HepG2 (cell line): ENCODE measurements around the gene FCRL2. TPM values are rescaled to one million over a fixed set of nuclear protein-coding genes. Genes with fewer than 3 reads are reported as not detected.

Experiments used
- ATAC-seq: fragments of 200-7000 bp; cut with Tn5 transposase; 3 replicates; pipeline ENCODE4 v1.9.1; 2020; ENCODE audit warnings: mild to moderate bottlenecking, moderate library complexity
- BruUV-seq: library from RNA; stranded (reverse); fragments of 400-500 nt; replicated peaks from 2 replicates; lab custom pipeline; 2021; lab: Mats Ljungman, UMichigan
- CTCF ChIA-PET: fragments of 300-600 bp; formaldehyde crosslinking; extraction: SDS; loops from one replicate; lab custom pipeline; 2021; ENCODE audit warnings: low total read pairs, inconsistent platforms, low intra/inter-chr PET ratio; lab: Yijun Ruan, JAX
- POLR2A ChIA-PET: fragments of 350-600 bp; sonication (Branson Sonifier 250); formaldehyde crosslinking; loops from one replicate; lab custom pipeline; 2020; ENCODE audit warnings: antibody characterized with exemption, inconsistent platforms; lab: Yijun Ruan, JAX
- DNase-seq: peaks from one replicate; pipeline ENCODE4 v3.0.0-alpha.2; 2015; ENCODE audit warnings: low spot score
- FAIRE-seq: peaks from 3 replicates; lab custom pipeline; 2011; peaks lifted over from hg19 to GRCh38; lab: Jason Lieb, UNC
- H2AFZ ChIP-seq: one replicate; pipeline ENCODE4 v1.6.1; 2011; ENCODE audit warnings: low read length, inconsistent platforms
- H3K27ac ChIP-seq: fragments of 300-600 bp; 3 replicates; pipeline ENCODE4 v1.8.0; 2011; ENCODE audit warnings: mixed run types, mild to moderate bottlenecking, mixed read lengths, low read length, inconsistent platforms; ENCODE audit not compliant: insufficient read depth; ENCODE audit errors: extremely low read length
- H3K27me3 ChIP-seq, 2 experiments: fragments of 200-600 bp in 1 of 2; 2 replicates in 1 of 2; 3 replicates in 1 of 2; pipeline versions ENCODE4 v1.6.0 to v1.8.0; 2011; ENCODE audit warnings: low read length in 2 of 2, mild to moderate bottlenecking in 2 of 2, moderate library complexity in 2 of 2, inconsistent platforms in 1 of 2; ENCODE audit not compliant: insufficient read depth in 2 of 2, control insufficient read depth in 1 of 2
- H3K36me3 ChIP-seq, 2 experiments: fragments of 200-600 bp in 1 of 2; replicated peaks in 1 of 2; 2 replicates in 1 of 2; 3 replicates in 1 of 2; pipeline versions ENCODE4 v1.5.1 to v1.8.0; 2011; ENCODE audit warnings: low read length in 2 of 2, inconsistent platforms in 1 of 2; ENCODE audit not compliant: insufficient read depth in 2 of 2, control insufficient read depth in 1 of 2
- H3K4me1 ChIP-seq: 2 replicates; pipeline ENCODE4 v1.5.1; 2012; ENCODE audit warnings: low read length, inconsistent platforms; ENCODE audit not compliant: insufficient read depth
- H3K4me2 ChIP-seq: 2 replicates; pipeline ENCODE4 v1.6.0; 2011; ENCODE audit warnings: low read depth, low read length, inconsistent platforms
- H3K4me3 ChIP-seq, 3 experiments: fragments of 200-600 bp in 1 of 3; sonication (generic), shearing (Covaris generic) in 1 of 3; replicated peaks in 1 of 3; 2 replicates each; pipeline ENCODE4 v1.5.1; 2011 to 2016; ENCODE audit warnings: low read length in 3 of 3, inconsistent platforms in 2 of 3, low read depth in 2 of 3, mild to moderate bottlenecking in 2 of 3, control low read depth in 1 of 3, mixed read lengths in 1 of 3; ENCODE audit not compliant: insufficient read depth in 1 of 3
- H3K79me2 ChIP-seq: one replicate; pipeline ENCODE4 v1.6.1; 2011; ENCODE audit warnings: low read length, inconsistent platforms; ENCODE audit not compliant: insufficient read depth
- H3K9ac ChIP-seq: 2 replicates; pipeline ENCODE4 v1.6.0; 2011; ENCODE audit warnings: mild to moderate bottlenecking, low read depth, low read length, inconsistent platforms; ENCODE audit not compliant: insufficient read depth
- H3K9me3 ChIP-seq: 2 replicates; pipeline ENCODE4 v1.5.1; 2012; ENCODE audit warnings: mild to moderate bottlenecking, low read length
- H4K20me1 ChIP-seq: 2 replicates; pipeline ENCODE4 v1.6.0; 2011; ENCODE audit warnings: inconsistent platforms, mild to moderate bottlenecking, low read length, moderate library complexity; ENCODE audit not compliant: insufficient read depth
- ATF7 ChIP-seq, 2 experiments: fragments of 450-650 bp in 1 of 2; sonication (generic) in 1 of 2; formaldehyde crosslinking in 1 of 2; IDR thresholded peaks; 2 replicates each; pipeline versions ENCODE4 v1.4.0 to v1.6.1; 2016 to 2020; ENCODE audit warnings: antibody characterized with exemption in 1 of 2, mild to moderate bottlenecking in 1 of 2, missing genetic modification reagents in 1 of 2
- CHD4 ChIP-seq: fragments of 200-600 bp; sonication (generic); IDR thresholded peaks from 2 replicates; pipeline ENCODE4 v1.7.0; 2017; ENCODE audit warnings: mild to moderate bottlenecking, low read length, borderline replicate concordance
- FOXA1 ChIP-seq, 2 experiments: fragments of 450-650 bp in 1 of 2; sonication (generic) in 1 of 2; formaldehyde crosslinking in 1 of 2; IDR thresholded peaks; 2 replicates each; pipeline versions ENCODE4 v1.4.0 to v1.6.1; 2016 to 2020; ENCODE audit warnings: missing genetic modification reagents in 1 of 2
- IKZF5 ChIP-seq: IDR thresholded peaks from 2 replicates; pipeline ENCODE4 v1.6.1; 2018; ENCODE audit warnings: missing genetic modification reagents, mild to moderate bottlenecking, missing compliant biosample characterization
- KDM5B ChIP-seq: sonication (generic); formaldehyde crosslinking; IDR thresholded peaks from 2 replicates; pipeline ENCODE4 v1.4.0; 2020; ENCODE audit warnings: missing genetic modification reagents, mild to moderate bottlenecking, borderline replicate concordance
- POLR2AphosphoS2 ChIP-seq: IDR thresholded peaks from 2 replicates; pipeline ENCODE4 v1.6.1; 2011; ENCODE audit warnings: low read depth, low read length, improper control_type of control experiment
- TAF1 ChIP-seq: sonication (generic); formaldehyde crosslinking; IDR thresholded peaks from 2 replicates; pipeline ENCODE4 v1.4.0; 2020; ENCODE audit warnings: missing genetic modification reagents
- ZNF331 ChIP-seq: sonication (generic); formaldehyde crosslinking; IDR thresholded peaks from 2 replicates; pipeline ENCODE4 v1.4.0; 2020; ENCODE audit warnings: missing genetic modification reagents
- ZNF710 ChIP-seq: sonication (generic); formaldehyde crosslinking; IDR thresholded peaks from 2 replicates; pipeline ENCODE4 v1.5.0; 2020; ENCODE audit warnings: mild to moderate bottlenecking, missing genetic modification reagents, borderline replicate concordance
- ZNF775 ChIP-seq: sonication (generic); formaldehyde crosslinking; IDR thresholded peaks from 2 replicates; pipeline ENCODE4 v1.4.0; 2020; ENCODE audit warnings: missing genetic modification reagents, mild to moderate bottlenecking, moderate library complexity, borderline replicate concordance
- WGBS: methylation state at CpG from one replicate; pipeline ENCODE4 v1.1.6; 2017; ENCODE audit warnings: low lambda C conversion rate; 5-methylcytosine and 5-hydroxymethylcytosine counted together
- in situ Hi-C: cut with HindIII; loops from 2 replicates; pipeline ENCODE4 v1.10.0; 2017; ENCODE audit warnings: low pct_unique_long_range_greater_than_20kb; ENCODE audit not compliant: extremely low pct_ligation_motif_present
- intact Hi-C: fragments of 100-400 bp; cut with micrococcal nuclease; formaldehyde crosslinking; loops from one replicate; pipeline ENCODE4 v1.10.0; 2022; ENCODE audit not compliant: unreplicated experiment
- polyA plus RNA-seq, 8 experiments: library from polyadenylated mRNA; depleted of rRNA in 3 of 8; stranded (reverse) in 7 of 8; unstranded in 1 of 8; fragments of >200 nt; fragmentation: Illumina TruSeq in 4 of 8; extraction: Trizol in 4 of 8; gene quantifications; 2 replicates each; pipeline versions ENCODE4 v1.2.1 to v1.2.3, GENCODE V29; 2011 to 2016; ENCODE audit warnings: low read depth in 4 of 8, missing spikeins in 1 of 8, mixed read lengths in 1 of 8; ENCODE audit not compliant: insufficient read depth in 1 of 8
- total RNA-seq, 5 experiments: library from RNA; depleted of rRNA; stranded (reverse); fragments of >200 nt; fragmentation: Illumina TruSeq; extraction: Trizol; gene quantifications; 2 replicates each; pipeline ENCODE4 v1.2.3, GENCODE V29; 2016; ENCODE audit warnings: low read depth in 1 of 5
- TF ChIP-seq, protein P1 (sequence below): sonication (generic); formaldehyde crosslinking; IDR thresholded peaks from 2 replicates; pipeline ENCODE4 v1.4.0; 2020; ENCODE audit warnings: mild to moderate bottlenecking, missing genetic modification reagents
- TF ChIP-seq, protein P2 (sequence below): sonication (generic); formaldehyde crosslinking; IDR thresholded peaks from 2 replicates; pipeline ENCODE4 v1.4.0; 2020; ENCODE audit warnings: missing genetic modification reagents
- TF ChIP-seq, protein P3 (sequence below), 2 experiments: sonication (generic) in 1 of 2; formaldehyde crosslinking in 1 of 2; IDR thresholded peaks; 2 replicates each; pipeline versions ENCODE4 v1.4.0 to v1.6.1; 2016 to 2020; ENCODE audit warnings: borderline replicate concordance in 1 of 2, low read depth in 1 of 2, mild to moderate bottlenecking in 1 of 2, missing genetic modification reagents in 1 of 2

Gene FCRL2
- total and polyA plus RNA-seq, 2 of the 13 experiments (the other 11 are each of a cell fraction or from before 2014, with no cell fraction given) = not detected

GRCh38 chr1:157721985-157722384 lies 54.9 kb downstream of the FCRL2 start:
- no peak overlapping the region for H3K4me2 ChIP-seq
- H3K9ac ChIP-seq = no peak overlapping the region
- DNase-seq (no peak), FAIRE-seq (no peak)
- in situ Hi-C loops = no loop called here
- CTCF ChIA-PET = no interaction called here
- POLR2A ChIA-PET = no interaction called here
- peaks cover 22% of the 10 kb centered on the region for H3K9me3 ChIP-seq
- H4K20me1 ChIP-seq = no peaks in the 10 kb centered on the region
- no peaks in the 10 kb centered on the region for H3K36me3 ChIP-seq
- no peak overlapping the region for H2AFZ ChIP-seq
- no peaks in the 10 kb centered on the region; a peak in 1 of 5 replicates for H3K27me3 ChIP-seq
- no peak for TF ChIP-seq FOXA1 (IDR thresholded peaks at IDR 0.05)
- no peak for TF ChIP-seq FOXA1 (CRISPR knock-in tag; IDR thresholded peaks at IDR 0.05)
- TF ChIP-seq, protein P1, sequence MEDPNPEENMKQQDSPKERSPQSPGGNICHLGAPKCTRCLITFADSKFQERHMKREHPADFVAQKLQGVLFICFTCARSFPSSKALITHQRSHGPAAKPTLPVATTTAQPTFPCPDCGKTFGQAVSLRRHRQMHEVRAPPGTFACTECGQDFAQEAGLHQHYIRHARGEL (CRISPR knock-in tag) = no peak
- TF ChIP-seq CHD4 = no peak
- TF ChIP-seq, protein P2, sequence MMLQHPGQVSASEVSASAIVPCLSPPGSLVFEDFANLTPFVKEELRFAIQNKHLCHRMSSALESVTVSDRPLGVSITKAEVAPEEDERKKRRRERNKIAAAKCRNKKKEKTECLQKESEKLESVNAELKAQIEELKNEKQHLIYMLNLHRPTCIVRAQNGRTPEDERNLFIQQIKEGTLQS (CRISPR knock-in tag) = no peak
- TF ChIP-seq ATF7 (IDR thresholded peaks at IDR 0.05) = no peak
- no peak for TF ChIP-seq ATF7 (CRISPR knock-in tag; IDR thresholded peaks at IDR 0.05)
- TF ChIP-seq ZNF331 = no peak
- no peak for TF ChIP-seq POLR2AphosphoS2
- no peak for TF ChIP-seq IKZF5 (CRISPR knock-in tag)
- TF ChIP-seq, protein P3, sequence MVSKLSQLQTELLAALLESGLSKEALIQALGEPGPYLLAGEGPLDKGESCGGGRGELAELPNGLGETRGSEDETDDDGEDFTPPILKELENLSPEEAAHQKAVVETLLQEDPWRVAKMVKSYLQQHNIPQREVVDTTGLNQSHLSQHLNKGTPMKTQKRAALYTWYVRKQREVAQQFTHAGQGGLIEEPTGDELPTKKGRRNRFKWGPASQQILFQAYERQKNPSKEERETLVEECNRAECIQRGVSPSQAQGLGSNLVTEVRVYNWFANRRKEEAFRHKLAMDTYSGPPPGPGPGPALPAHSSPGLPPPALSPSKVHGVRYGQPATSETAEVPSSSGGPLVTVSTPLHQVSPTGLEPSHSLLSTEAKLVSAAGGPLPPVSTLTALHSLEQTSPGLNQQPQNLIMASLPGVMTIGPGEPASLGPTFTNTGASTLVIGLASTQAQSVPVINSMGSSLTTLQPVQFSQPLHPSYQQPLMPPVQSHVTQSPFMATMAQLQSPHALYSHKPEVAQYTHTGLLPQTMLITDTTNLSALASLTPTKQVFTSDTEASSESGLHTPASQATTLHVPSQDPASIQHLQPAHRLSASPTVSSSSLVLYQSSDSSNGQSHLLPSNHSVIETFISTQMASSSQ (IDR thresholded peaks at IDR 0.05; ENCODE audit: low read depth) = no peak
- TF ChIP-seq, protein P3 (CRISPR knock-in tag; IDR thresholded peaks at IDR 0.05; ENCODE audit: borderline replicate concordance) = no peak
- no peak for TF ChIP-seq ZNF775 (CRISPR knock-in tag)
- no peak for TF ChIP-seq TAF1 (CRISPR knock-in tag)
- TF ChIP-seq KDM5B (CRISPR knock-in tag) = no peak
- no peak for TF ChIP-seq ZNF710
- TF ChIP-seq, all 625 proteins: peak for 0
- Histone ChIP-seq H3K27ac (no peak overlapping the region), H3K79me2 (no peaks in the 10 kb centered on the region), H3K4me1 (no peaks in the 10 kb centered on the region), H3K4me3 (no peak overlapping the region)
- ATAC-seq = no peak
- no CpG with 5 or more reads among the region's 1 CpG for WGBS
- intact Hi-C loops = no loop called here
- no TSS peak for BruUV-seq
